Right hindlimb (tissue), 1 donor: Measurements from ENCODE around the gene MAML1.
A peak's percentile ranks its signal among the peaks of the same experiment; 100 is the strongest.

Experiments used
- DNase-seq: peaks from one replicate; pipeline ENCODE4 v3.0.0-alpha.2; 2018

The MAML1 gene

GRCh38 chr5:179795049-179795862, 62.6 kb downstream of the MAML1 start:
- DNase-seq: peak; percentile 50

GRCh38 chr5:179795863-179796833, 63.5 kb downstream of the MAML1 start:
- peak; percentile 84 for DNase-seq

GRCh38 chr5:179796877-179797608, 64.4 kb downstream of the MAML1 start:
- DNase-seq: no peak

- no peak for DNase-seq
These were observed 65.1 kb downstream of the MAML1 start for GRCh38 chr5:179797741-179798140.

GRCh38 chr5:179798144-179798770, 65.6 kb downstream of the MAML1 start:
- DNase-seq: no peak

- no peak for DNase-seq
These were observed 66.4 kb downstream of the MAML1 start for GRCh38 chr5:179798771-179799643.

- DNase-seq: no peak
These were observed 67.0 kb downstream of the MAML1 start for GRCh38 chr5:179799644-179799973.

GRCh38 chr5:179800071-179800695, 67.6 kb downstream of the MAML1 start:
- no peak for DNase-seq

GRCh38 chr5:179800696-179801201, 68.1 kb downstream of the MAML1 start:
- no peak for DNase-seq

- peak; percentile 81 for DNase-seq
These were observed 68.9 kb downstream of the MAML1 start for GRCh38 chr5:179801304-179802206.

- DNase-seq: no peak
These were observed 69.7 kb downstream of the MAML1 start for GRCh38 chr5:179802207-179802883.

GRCh38 chr5:179802950-179803562, 70.4 kb downstream of the MAML1 start:
- DNase-seq: no peak

GRCh38 chr5:179803651-179804554, 71.3 kb downstream of the MAML1 start:
- DNase-seq: no peak

- peak; percentile 19 for DNase-seq
These were observed 71.9 kb downstream of the MAML1 start for GRCh38 chr5:179804555-179804947.

GRCh38 chr5:179805070-179805528, 72.5 kb downstream of the MAML1 start:
- no peak for DNase-seq

GRCh38 chr5:179805529-179806249, 73.1 kb downstream of the MAML1 start:
- DNase-seq: peak; percentile 67
